Measurements from ENCODE around the gene COX14.

COX14 gene

DNA sequence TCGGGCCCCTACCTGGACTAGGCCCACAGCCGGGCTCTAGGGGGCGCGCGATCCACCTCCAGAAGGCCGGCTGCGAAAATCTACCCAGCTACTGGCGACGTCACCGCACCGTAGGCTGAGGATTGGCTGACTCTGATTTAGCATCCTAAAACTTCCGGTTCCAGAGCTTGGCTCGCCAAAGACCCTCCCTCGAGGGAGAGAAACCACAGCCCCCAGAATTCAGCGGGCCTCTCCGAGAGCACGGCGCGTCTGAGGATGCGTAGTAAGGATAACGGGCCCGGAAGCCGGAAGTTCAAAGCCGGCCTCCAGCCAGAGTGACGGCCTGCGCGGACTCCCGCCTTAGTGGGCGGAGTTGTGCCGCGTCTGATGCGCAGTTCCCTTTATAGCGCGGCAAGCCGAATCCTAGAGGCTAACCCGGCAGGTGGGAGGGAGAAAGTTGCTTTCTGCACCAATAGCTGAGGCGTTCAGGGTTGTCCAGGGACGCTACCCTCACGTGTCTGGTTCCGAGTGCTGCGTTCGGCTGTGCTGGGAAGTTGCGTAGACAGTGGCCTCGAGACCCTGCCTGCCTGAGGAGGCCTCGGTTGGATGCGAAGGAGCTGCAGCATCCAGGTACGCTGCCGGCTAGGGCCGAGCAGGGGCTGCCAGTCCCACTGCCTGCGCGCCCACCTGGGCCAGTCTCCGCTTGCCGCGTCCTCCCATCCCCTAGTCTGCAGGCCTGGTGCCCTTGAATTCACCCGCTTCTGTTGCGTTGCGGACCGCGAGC lies at the start of gene COX14:
Gene COX14 (plus strand): TSS at position 544 of the 763 bp plus-strand sequence. CDS start 7,808 bp downstream, outside the sequence.
- H3K4me3 Mint-ChIP-seq = peak within 1 kb of the TSS; percentile 93
- no peaks in the 10 kb centered on the region for H3K9me3 Mint-ChIP-seq
- peaks cover 42% of the 10 kb centered on the region for H3K4me1 Mint-ChIP-seq
- H3K27ac Mint-ChIP-seq = peak within 1 kb of the TSS; percentile 98
- H3K27me3 Mint-ChIP-seq = peaks cover 4% of the 10 kb centered on the region
- H3K36me3 Mint-ChIP-seq = peaks cover 20% of the 10 kb centered on the region
- peak; percentile 99 for DNase-seq
- CTCF ChIA-PET = interaction anchor here (0.7 to 4.8 kb wide), 31 partner anchors 9 to 291 kb away, joined by 3 to 40 read pairs (median 7); partner anchors contain the start of genes CERS5, GPD1, RACGAP1 and SMARCD1

DNA sequence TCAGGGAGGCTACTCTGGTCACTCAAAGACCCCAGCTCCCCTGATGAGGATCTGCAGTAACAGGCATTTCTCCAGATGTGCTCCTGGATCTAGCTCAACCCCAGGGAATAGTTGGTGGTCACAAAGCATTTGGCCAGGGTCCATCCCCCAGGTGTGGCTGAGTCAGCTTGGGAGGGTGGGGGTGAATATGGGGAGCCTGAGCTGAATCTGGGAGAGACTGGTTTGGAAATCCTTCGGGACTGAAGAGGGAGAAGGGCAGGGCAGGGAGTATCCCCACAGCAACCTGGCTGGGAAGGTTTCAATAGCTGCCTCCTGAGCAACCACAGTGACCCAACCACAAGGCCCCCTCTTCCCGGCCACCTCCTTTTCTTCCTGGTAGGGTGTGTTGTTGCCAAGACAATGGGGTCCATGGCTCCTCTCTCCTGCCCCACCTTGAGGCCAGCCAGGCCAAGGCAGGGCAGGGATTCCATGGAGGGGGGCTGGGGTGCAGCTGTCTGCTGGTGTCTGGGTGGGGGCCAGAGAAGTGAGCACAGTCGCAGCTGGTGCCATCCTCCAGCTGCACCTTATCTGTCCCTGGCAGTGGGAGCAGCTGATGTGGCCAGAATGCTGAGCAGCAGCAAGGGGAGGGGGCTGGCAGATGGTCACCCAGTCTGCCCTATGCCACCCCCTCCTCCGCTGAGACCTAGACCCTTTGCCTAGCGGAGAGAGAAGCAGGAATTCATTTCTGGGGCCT lies 49.1 kb upstream of the COX14 start:
- Mint-ChIP-seq H3K4me3 (no peak overlapping the region), H3K4me1 (peaks cover 30% of the 10 kb centered on the region), H3K9me3 (no peaks in the 10 kb centered on the region), H3K27me3 (peaks cover 57% of the 10 kb centered on the region), H3K36me3 (no peaks in the 10 kb centered on the region), H3K27ac (no peak overlapping the region)
- no peak for DNase-seq
- CTCF ChIA-PET = interaction anchor here (1.0 to 1.7 kb wide), 5 partner anchors 8 to 94 kb away, joined by 3 to 6 read pairs (median 3); no protein-coding TSS in a partner anchor

DNA sequence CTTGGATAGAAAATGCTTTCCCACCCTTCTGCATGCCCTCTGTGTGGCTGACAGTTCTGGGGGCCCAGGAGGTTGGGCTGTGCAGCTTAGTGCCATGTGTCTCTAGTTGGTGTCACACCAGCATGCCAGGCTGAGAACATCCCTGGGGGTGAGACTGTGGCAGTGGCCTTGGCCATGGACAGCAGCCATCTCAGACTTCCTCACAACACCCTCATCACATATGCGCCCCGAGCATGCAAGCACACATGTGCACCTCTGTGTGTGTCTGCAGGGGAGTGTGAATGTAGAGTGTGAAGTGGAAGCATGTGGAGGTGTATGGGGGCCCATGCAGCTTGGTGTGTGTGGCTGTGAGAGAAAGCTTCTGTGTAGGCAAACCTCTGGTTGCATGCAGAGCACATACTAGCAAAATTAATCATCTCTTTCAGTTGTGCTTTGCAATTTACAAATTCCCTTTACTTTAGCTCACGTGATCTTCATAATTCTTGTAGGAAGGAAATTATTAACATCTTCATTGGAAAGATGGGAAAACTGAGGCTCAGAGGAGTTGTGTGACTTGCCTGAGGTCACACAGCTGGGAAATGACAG lies 46.2 kb upstream of the COX14 start:
- DNase-seq = no peak
- Mint-ChIP-seq H3K27ac (no peak overlapping the region), H3K36me3 (no peaks in the 10 kb centered on the region), H3K4me1 (peaks cover 17% of the 10 kb centered on the region), H3K9me3 (no peaks in the 10 kb centered on the region), H3K27me3 (peaks cover 41% of the 10 kb centered on the region), H3K4me3 (no peak overlapping the region)
- CTCF ChIA-PET = interaction anchor here (0.9 to 13.7 kb wide), 7 partner anchors 9 to 120 kb away, joined by 3 to 232 read pairs (median 10); partner anchors contain the start of gene SMARCD1

DNA sequence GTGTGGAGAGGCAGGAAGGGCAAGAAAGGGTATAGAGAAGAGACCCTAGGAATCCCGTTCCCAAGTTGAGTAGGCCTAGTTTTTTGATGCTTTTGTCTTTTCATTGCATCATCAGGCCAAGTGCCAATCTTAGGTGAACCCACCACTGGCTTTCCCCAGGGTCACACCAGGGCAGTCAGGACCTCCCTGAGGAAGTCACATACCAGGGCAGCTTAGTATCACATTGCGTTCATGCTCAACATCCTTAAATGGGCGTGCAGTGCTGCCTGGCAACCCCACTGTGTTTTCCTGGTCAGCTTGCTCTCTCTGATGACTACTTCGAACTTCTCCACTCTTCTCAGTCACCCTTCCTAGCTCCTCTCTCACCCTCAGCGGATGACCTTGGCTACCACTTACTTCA lies 45.6 kb upstream of the COX14 start:
- DNase-seq = no peak
- H3K4me3 Mint-ChIP-seq = no peak overlapping the region
- CTCF ChIA-PET = interaction anchor here (0.9 to 13.7 kb wide), 9 partner anchors 8 to 121 kb away, joined by 3 to 232 read pairs (median 5); partner anchors contain the start of gene SMARCD1
- H3K4me1 Mint-ChIP-seq = peaks cover 12% of the 10 kb centered on the region
- H3K36me3 Mint-ChIP-seq = no peaks in the 10 kb centered on the region
- peaks cover 40% of the 10 kb centered on the region for H3K27me3 Mint-ChIP-seq
- H3K9me3 Mint-ChIP-seq = no peaks in the 10 kb centered on the region
- H3K27ac Mint-ChIP-seq = no peak overlapping the region

DNA sequence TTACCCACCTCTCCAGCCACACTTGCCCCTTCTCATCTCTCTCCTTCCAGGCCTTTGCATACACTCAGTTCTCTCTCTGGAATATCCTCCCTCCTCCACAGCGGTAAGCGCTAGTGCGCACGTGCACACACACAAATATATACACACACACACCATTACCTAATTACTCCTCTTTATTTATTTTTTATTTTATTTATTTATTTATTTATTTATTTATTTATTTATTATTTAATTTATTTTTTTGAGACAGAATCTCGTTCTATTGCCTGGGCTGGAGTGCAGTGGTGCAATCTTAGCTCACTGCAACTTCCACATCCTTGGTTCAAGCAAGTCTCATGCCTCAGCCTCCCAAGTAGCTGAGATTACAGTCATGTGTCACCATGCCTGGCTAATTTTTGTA lies 43.0 kb upstream of the COX14 start:
- H3K27ac Mint-ChIP-seq = no peak overlapping the region
- no peaks in the 10 kb centered on the region for H3K9me3 Mint-ChIP-seq
- H3K36me3 Mint-ChIP-seq = no peaks in the 10 kb centered on the region
- CTCF ChIA-PET = interaction anchor here (0.6 to 13.7 kb wide), 13 partner anchors 9 to 174 kb away, joined by 3 to 232 read pairs (median 5); partner anchors contain the start of genes ASIC1 and COX14
- no peak overlapping the region for H3K4me3 Mint-ChIP-seq
- H3K4me1 Mint-ChIP-seq = peaks cover 7% of the 10 kb centered on the region
- peaks cover 23% of the 10 kb centered on the region for H3K27me3 Mint-ChIP-seq
- no peak for DNase-seq

DNA sequence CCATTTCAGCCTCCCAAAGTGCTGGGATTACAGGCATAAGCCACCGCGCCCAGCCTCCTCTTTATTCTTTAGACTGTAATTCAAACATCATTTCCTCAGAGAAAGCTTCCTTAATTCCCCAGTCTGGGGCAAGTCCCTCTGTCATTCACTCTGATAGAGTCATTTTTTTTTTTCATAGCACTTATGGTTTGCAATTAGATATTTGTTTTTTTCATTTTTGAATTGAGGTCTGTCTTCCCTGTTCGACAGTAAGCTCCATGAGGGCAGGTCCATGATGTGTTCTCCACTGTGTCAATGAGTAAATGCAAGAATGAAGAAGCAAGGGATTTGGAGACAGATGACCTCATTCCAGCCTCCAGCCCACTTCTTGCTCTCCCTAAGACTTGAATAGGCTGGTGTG lies 42.5 kb upstream of the COX14 start:
- Mint-ChIP-seq H3K4me1 (peaks cover 7% of the 10 kb centered on the region), H3K27me3 (peaks cover 19% of the 10 kb centered on the region), H3K27ac (no peak overlapping the region), H3K9me3 (no peaks in the 10 kb centered on the region), H3K4me3 (no peak overlapping the region), H3K36me3 (no peaks in the 10 kb centered on the region)
- CTCF ChIA-PET = interaction anchor here (0.6 to 13.7 kb wide), 16 partner anchors 10 to 202 kb away, joined by 3 to 232 read pairs (median 6); partner anchors contain the start of gene ASIC1
- DNase-seq = no peak

DNA sequence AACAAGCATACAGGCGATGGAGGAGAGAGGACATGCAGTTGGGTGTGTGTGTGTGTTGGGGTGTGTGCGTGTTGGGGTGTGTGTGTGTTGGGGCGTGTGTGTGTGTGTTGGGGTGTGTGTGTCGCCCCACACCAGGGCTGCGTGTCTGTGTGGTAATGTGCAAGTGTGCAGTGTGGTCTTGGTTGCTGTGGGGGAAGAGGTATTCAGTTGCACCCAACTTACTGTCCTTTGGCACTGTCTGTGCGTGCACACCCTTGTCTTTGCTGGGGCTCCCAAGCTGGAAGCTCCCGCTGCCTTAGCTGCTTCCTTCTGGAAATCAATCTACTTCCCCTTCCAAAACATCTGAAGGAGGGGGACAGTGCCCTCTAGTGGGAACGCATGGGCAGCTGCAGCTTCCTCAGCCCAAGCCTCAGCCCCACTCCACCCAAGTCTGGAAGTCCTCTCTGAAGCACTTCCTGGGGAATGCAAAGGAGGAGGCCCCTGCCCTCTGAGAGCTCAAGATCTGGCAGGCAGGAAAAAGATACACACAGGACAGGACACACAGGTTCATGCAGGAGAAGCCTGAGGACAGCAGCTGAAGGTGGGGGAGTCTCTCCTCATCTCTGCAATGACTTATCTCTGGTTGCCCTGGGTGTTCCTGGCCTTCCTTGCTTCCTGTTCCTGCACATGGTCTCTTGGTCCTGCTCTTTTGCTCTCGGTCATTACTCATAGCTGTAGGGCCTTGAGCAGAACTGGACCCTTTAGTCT lies 41.5 kb upstream of the COX14 start:
- CTCF ChIA-PET = interaction anchor here (0.5 to 13.7 kb wide), 31 partner anchors 8 to 1267 kb away, joined by 3 to 232 read pairs (median 5); partner anchors contain the start of genes ASIC1, GPD1, RACGAP1 and SMARCD1
- DNase-seq = peak; percentile 80
- peaks cover 7% of the 10 kb centered on the region for H3K4me1 Mint-ChIP-seq
- peaks cover 24% of the 10 kb centered on the region for H3K27me3 Mint-ChIP-seq
- no peak overlapping the region for H3K27ac Mint-ChIP-seq
- no peaks in the 10 kb centered on the region for H3K36me3 Mint-ChIP-seq
- H3K4me3 Mint-ChIP-seq = no peak overlapping the region
- no peaks in the 10 kb centered on the region for H3K9me3 Mint-ChIP-seq

DNA sequence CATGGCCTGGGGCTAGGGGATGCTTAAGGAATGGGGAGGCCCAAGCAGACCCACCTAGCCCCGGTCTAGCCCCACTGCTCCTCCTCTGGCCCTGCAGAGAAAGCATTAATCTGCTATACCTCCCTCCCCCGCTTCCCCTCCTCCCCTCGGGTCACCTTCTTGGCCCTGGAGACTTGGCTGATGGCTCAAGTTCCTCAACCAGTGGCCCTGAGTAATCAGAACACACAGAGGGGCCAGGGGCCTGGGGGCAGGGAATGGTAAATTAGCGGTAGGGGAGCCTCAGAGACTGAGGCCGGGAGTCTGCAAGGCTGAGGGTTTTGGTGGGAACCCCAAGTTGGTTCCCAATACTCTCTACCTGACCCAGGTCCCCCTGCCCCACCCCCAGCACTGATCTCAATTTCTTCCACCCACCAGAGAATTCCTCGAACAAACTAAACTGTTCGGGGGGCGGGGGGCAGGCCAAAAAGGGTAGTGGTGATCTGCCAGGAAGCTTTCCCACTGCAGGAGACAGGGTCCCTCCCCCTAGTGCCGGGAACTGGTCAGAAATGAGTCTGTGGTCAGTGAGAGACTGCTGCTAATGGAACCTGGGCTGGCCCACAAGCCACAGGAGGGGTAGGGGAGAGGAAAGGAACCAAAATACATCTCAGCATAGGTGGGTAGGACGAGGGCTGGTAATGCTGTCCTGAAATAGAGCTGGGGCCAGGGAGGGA lies 39.7 kb upstream of the COX14 start:
- DNase-seq = no peak
- H3K27ac Mint-ChIP-seq = no peak overlapping the region
- H3K4me3 Mint-ChIP-seq = no peak overlapping the region
- peaks cover 31% of the 10 kb centered on the region for H3K27me3 Mint-ChIP-seq
- peaks cover 7% of the 10 kb centered on the region for H3K4me1 Mint-ChIP-seq
- no peaks in the 10 kb centered on the region for H3K36me3 Mint-ChIP-seq
- H3K9me3 Mint-ChIP-seq = no peaks in the 10 kb centered on the region
- CTCF ChIA-PET = interaction anchor here (1.1 to 13.7 kb wide), 7 partner anchors 13 to 105 kb away, joined by 3 to 232 read pairs (median 13); partner anchors contain the start of gene ASIC1

GRCh38 chr12:50073206-50073605 lies 38.8 kb upstream of the COX14 start:
- peaks cover 7% of the 10 kb centered on the region for H3K4me1 Mint-ChIP-seq
- no peak for DNase-seq
- no peak overlapping the region for H3K4me3 Mint-ChIP-seq
- no peaks in the 10 kb centered on the region for H3K36me3 Mint-ChIP-seq
- CTCF ChIA-PET = interaction anchor here (1.1 to 13.7 kb wide), 5 partner anchors 12 to 106 kb away, joined by 3 to 232 read pairs (median 9); partner anchors contain the start of gene SMARCD1
- H3K9me3 Mint-ChIP-seq = no peaks in the 10 kb centered on the region
- peaks cover 38% of the 10 kb centered on the region for H3K27me3 Mint-ChIP-seq
- H3K27ac Mint-ChIP-seq = no peak overlapping the region

DNA sequence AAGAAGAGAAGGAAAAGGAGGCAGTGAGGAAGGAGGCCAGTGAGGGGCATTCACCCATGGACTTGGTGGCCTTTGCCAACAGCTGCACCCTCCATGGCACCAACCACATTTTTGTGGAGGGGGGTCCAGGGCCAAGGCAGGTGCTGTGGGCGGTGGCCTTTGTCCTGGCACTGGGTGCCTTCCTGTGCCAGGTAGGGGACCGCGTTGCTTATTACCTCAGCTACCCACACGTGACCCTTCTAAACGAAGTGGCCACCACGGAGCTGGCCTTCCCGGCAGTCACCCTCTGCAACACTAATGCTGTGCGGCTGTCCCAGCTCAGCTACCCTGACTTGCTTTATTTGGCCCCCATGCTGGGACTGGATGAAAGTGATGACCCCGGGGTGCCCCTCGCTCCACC lies 38.3 kb upstream of the COX14 start:
- no peaks in the 10 kb centered on the region for H3K9me3 Mint-ChIP-seq

DNA sequence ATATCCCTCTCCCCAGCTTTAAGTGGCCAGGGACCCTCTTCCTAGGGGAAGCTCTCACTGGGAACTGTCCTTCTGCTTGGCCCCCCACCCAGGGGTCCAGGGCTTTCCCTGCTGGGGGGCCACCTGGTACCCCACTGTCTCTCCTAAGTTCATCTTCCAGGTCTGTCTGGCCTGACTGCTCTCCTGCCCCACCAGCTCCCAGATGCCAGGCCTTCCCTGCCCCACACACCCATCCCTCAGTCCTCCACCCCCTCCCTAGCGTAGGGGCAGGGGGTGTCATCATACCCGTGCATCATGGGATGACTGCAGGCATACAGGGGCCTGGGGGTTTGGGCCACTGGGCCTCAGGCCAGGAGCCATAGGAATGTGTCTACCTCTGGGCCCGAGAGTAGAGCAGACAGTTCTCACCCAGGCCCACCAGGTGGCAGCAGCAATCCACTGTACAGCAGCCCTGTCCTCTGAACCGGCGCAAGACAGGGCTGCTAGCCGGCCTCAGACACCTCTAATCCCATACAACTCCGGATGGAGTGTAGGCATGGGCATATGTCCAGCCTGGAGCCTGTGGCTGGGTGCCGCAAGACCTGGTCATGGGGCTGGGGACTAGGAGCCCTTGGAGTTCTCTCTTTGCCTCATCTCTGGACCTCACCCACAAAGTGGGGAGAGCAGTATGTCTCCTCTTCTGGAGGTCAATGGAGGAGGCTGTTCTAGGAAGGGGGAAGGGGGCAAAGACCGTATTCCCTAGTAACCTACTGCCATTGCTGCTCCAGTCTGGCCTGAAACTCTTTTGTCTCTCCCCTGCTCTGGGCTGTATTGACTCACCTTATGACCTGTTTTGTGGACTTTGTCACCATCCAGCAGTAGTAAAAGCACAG lies 36.9 kb upstream of the COX14 start:
- Mint-ChIP-seq H3K9me3 (no peaks in the 10 kb centered on the region), H3K36me3 (no peaks in the 10 kb centered on the region), H3K27ac (no peak overlapping the region), H3K27me3 (peaks cover 41% of the 10 kb centered on the region), H3K4me1 (peaks cover 7% of the 10 kb centered on the region), H3K4me3 (no peak overlapping the region)
- CTCF ChIA-PET = interaction anchor here (0.8 to 13.7 kb wide), 14 partner anchors 8 to 108 kb away, joined by 3 to 232 read pairs (median 5); partner anchors contain the start of genes COX14 and SMARCD1
- peak; percentile 88 for DNase-seq

More for the DNA sequence above, 38.3 kb upstream of the COX14 start:
- peaks cover 41% of the 10 kb centered on the region for H3K27me3 Mint-ChIP-seq
- DNase-seq = no peak
- H3K4me3 Mint-ChIP-seq = no peak overlapping the region
- CTCF ChIA-PET = interaction anchor here (0.9 to 13.7 kb wide), 6 partner anchors 8 to 106 kb away, joined by 3 to 232 read pairs (median 6); partner anchors contain the start of gene SMARCD1
- H3K4me1 Mint-ChIP-seq = peaks cover 7% of the 10 kb centered on the region
- no peak overlapping the region for H3K27ac Mint-ChIP-seq
- H3K36me3 Mint-ChIP-seq = no peaks in the 10 kb centered on the region

DNA sequence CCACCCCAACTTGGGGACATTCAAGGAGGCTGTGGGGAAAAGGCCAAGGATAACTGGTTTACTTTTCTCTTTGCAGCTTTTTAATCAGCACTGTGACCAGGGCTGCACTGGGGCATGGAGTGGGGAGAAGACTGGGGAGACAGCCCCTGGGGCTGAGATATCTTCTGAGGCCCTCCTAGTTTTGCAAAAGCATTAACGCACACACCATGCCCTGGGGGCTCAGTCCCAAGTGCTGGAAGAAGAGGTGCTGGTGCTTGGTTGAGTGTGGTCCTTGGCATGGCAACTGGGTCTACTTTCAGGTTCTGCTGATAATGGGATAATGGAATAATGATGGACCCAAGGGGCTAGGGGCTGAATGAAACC lies 36.2 kb upstream of the COX14 start:
- peaks cover 35% of the 10 kb centered on the region for H3K27me3 Mint-ChIP-seq
- H3K9me3 Mint-ChIP-seq = no peaks in the 10 kb centered on the region
- no peak overlapping the region for H3K4me3 Mint-ChIP-seq
- CTCF ChIA-PET = interaction anchor here (1.0 to 13.7 kb wide), 6 partner anchors 9 to 108 kb away, joined by 3 to 232 read pairs (median 6); partner anchors contain the start of gene SMARCD1
- H3K4me1 Mint-ChIP-seq = peaks cover under 1% of the 10 kb centered on the region
- no peaks in the 10 kb centered on the region for H3K36me3 Mint-ChIP-seq
- no peak for DNase-seq
- H3K27ac Mint-ChIP-seq = no peak overlapping the region
